ENCODE data around the gene SOWAHA. TPM values are rescaled to one million over a fixed set of nuclear protein-coding genes. Genes with fewer than 3 reads are reported as not detected.

The SOWAHA gene
- total RNA-seq, 1 donor = not detected

DNA sequence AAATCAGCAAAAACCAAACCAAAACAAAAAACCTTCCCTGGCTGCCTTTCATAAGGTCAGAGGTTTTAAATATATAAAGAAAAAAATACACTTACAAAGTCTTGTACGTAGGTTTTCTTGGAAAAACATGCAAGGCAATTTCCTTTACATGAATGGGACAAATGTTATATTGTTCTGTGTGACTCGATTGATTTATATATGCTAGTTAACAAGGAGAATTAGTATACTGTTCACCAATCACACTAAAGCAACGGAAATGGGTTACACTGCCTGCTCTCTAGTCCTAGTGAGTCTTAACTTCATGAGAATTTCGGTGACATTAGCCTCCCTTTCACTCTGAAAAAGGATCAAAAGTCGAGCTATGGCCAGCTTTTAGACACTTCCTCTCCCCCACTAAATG, 47.6 kb downstream of the SOWAHA start:
- H3K27me3 ChIP-seq (ENCODE audit: insufficient read depth, low read length) = no peaks in the 10 kb centered on the region
- H3K9me3 ChIP-seq (ENCODE audit: low read depth, low read length) = no peaks in the 10 kb centered on the region
- H3K4me1 ChIP-seq (ENCODE audit: insufficient read depth, low read length) = peaks cover 5% of the 10 kb centered on the region
- no peak overlapping the region for H3K4me3 ChIP-seq (ENCODE audit: low read length)

- Histone ChIP-seq H3K4me3 (ENCODE audit: low read length) (peak overlapping the region; percentile 63), H3K4me1 (ENCODE audit: insufficient read depth, low read length) (peaks cover 18% of the 10 kb centered on the region), H3K27me3 (ENCODE audit: insufficient read depth, low read length) (no peaks in the 10 kb centered on the region), H3K9me3 (ENCODE audit: low read depth, low read length) (no peaks in the 10 kb centered on the region)
These were observed 52.7 kb downstream of the SOWAHA start for GRCh38 chr5:132865668-132866341.

Other genes starting within 250 kb of the SOWAHA start
- gene IL13, start 155.1 kb upstream of the SOWAHA start, total RNA-seq = 0.31 TPM
- gene IL4, start 139.3 kb upstream of the SOWAHA start, total RNA-seq = not detected
- 5.6 TPM for gene KIF3A, start 75.8 kb upstream of the SOWAHA start, total RNA-seq
- 1.5 TPM for gene CCNI2, start 65.9 kb upstream of the SOWAHA start, total RNA-seq
- 3.8 TPM for gene SEPTIN8, start 36.1 kb upstream of the SOWAHA start, total RNA-seq
- gene SHROOM1, start 17.3 kb downstream of the SOWAHA start, total RNA-seq = 0.52 TPM
- 0.42 TPM for gene GDF9, start 53.2 kb downstream of the SOWAHA start, total RNA-seq
- gene UQCRQ, start 53.3 kb downstream of the SOWAHA start, total RNA-seq = 52.3 TPM
- 0.21 TPM for gene LEAP2, start 60.4 kb downstream of the SOWAHA start, total RNA-seq
- 83.2 TPM for gene AFF4, start 150.3 kb downstream of the SOWAHA start, total RNA-seq
- 25.2 TPM for gene ZCCHC10, start 213.2 kb downstream of the SOWAHA start, total RNA-seq
- gene HSPA4, start 238.7 kb downstream of the SOWAHA start, total RNA-seq = 39.9 TPM